Renal cortical epithelial cell (primary cell): ENCODE measurements around the gene CDK5RAP3. TPM values are rescaled to one million over a fixed set of nuclear protein-coding genes. Genes with fewer than 3 reads are reported as not detected.

ENCODE experiments used
- DNase-seq: peaks from one replicate; pipeline ENCODE4 v3.0.0-alpha.2; 2011; ENCODE audit warnings: low read depth
- total RNA-seq: library from RNA; depleted of rRNA; stranded (reverse); fragments of >200 nt; gene quantifications from 2 replicates; pipeline ENCODE4 v1.2.3, GENCODE V29; 2014

Gene CDK5RAP3
- total RNA-seq, 1 donor from 2014 or later = 66.2 TPM

DNA sequence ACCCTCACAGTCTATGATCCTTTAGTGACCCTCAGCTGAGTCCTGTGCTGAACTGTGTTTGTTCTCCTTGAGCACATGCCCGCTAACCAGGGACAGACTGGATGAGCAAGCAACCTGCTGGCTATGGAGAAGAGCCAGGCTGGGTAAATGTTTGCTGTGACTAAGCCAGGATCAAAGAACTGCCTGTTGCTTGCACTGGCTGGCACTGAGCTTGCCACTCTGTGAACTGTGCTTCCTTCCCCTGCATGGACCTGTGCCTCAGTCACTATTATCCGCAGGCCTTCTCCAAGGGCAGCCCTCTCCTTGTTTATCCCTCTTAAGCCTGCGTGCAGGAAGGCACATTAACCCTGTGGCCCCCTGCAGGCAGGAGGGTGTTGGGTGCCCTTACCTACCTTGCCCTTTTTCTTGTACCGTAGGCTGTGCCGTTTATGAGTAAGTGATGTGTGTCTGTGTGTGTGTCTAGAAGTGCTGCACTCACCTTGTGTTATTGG, 22.2 kb upstream of the CDK5RAP3 start:
- DNase-seq = peak; percentile 79

DNA sequence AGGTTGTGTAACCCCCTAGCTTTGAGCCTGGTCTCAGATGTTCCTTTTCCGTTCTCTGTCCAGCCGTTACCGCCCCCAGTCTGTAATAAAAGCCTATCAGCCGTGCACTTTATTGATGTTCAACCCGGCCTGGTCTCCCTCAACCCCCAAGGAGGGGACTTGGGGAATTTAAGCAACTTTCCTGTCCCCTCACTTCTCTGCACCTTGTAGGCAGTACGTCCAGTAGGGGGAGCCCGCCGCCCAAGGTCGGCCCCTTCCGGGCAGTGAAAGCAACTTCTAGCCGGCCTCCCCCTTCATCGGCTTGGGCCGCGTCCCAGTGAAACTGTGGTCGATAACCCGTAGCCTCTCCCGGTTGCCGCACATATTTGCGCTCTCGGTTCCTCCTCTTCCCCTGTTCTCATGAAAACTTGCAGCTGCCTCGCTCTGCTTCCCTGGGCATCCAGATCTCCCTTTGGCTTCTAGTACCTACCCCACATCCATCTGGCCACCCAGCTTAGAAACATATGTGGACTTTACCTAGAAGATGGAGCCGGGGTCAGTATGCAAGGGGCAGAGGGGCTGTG, 21.6 kb upstream of the CDK5RAP3 start:
- DNase-seq = peak; percentile 76

- no peak for DNase-seq
Measured at GRCh38 chr17:47949946-47950345, 21.0 kb upstream of the CDK5RAP3 start.

- no peak for DNase-seq
Measured at GRCh38 chr17:47950448-47950847, 20.5 kb upstream of the CDK5RAP3 start.

- DNase-seq = no peak
Measured at GRCh38 chr17:47952171-47953021, 18.5 kb upstream of the CDK5RAP3 start.

GRCh38 chr17:47953909-47954308, 17.0 kb upstream of the CDK5RAP3 start:
- no peak for DNase-seq

DNA sequence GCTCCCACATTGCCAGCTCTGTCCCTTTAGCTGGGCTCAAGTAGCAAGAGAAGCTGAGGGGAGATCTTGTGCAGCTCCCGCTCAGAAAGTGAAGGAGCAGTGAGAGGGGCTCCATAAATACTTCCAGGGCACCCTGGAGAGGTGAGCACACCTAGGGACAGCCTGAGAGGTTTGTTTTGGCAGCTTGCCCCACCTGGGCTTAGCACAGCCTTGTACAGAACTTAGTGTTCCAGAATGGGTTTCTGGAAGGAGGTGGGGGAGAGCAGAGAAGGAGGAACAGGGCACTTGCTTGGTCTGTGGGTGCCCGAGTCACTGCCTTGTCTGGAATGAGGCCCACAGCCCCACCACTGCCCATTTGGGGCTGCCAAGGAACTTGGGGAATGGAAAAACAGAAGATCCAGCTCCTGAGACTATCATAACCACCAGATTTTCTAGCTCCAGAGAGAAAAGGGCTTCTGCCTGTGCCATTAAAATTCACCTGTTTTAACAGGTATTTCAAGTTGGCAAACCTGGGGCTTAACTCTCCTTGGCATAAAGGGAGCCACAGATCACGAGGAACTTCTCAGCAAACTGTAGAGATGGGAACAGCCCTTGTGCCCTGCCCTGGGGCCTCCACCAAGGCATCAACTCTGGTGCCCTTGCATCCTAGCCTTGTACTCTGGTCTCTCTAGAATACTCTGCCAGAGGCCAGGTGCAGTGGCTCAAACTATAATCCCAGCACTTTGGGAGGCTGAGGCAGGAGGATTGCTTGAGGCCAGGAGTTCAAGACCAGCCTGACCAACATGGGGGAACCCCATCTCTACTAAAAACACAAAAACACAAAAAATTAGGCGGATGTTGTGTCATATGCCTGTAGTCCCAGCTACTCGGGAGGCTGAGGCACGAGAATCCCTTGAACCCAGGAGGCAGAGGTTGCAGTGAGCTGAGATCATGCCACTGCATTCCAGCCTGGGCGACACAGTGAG, 15.1 kb upstream of the CDK5RAP3 start:
- peak; percentile 48 for DNase-seq

GRCh38 chr17:47956791-47957590, 13.9 kb upstream of the CDK5RAP3 start:
- DNase-seq = no peak

DNA sequence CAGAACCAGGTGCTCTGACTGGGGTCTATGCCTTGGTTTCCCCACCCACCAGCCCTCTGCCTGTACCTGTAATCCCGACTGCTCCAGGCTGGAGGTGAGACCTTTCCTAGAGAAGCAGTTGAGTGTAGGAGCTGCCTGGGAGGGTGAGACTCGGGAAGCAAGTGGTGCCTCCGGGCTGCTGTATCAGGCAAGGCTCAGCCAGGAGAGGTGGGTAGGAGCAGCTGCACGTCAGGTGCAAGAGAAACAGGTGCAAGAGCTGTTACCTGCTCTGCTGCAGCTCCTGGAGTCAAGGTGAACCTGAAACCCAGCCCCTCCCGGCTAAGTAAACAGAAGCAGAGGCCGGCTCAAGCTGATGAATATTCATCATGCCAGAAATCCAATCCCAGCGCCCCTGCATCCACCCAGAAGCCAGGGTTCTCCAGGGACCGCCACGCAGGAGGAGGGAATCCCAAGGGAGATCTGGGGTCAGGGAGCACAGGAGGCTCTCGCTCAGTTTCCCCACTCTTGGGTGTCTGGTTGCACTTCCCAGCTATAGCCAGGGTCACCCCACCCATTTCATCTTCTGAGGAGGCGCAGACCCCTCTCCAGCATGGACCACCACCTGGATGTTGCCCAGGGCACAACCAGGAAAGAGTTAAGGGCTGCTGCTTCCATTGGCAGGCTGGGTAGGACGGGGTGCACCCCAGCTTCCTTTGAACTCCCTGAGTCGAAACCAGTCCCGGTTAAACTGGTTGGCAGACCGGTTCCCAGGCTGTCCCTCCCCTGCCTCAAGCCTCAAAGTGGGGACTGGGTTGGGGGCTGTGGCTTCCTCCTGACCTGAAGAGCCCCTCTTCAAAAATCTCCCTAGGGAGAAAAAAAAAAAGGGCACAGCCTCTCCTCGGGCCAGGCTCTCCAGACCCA, 13.1 kb upstream of the CDK5RAP3 start, which contains the start of gene PRR15L:
PRR15L (minus strand) TSS at position 293 of the 900 bp plus-strand sequence. CDS start 4,649 bp downstream, outside the sequence.
- no peak for DNase-seq

DNA sequence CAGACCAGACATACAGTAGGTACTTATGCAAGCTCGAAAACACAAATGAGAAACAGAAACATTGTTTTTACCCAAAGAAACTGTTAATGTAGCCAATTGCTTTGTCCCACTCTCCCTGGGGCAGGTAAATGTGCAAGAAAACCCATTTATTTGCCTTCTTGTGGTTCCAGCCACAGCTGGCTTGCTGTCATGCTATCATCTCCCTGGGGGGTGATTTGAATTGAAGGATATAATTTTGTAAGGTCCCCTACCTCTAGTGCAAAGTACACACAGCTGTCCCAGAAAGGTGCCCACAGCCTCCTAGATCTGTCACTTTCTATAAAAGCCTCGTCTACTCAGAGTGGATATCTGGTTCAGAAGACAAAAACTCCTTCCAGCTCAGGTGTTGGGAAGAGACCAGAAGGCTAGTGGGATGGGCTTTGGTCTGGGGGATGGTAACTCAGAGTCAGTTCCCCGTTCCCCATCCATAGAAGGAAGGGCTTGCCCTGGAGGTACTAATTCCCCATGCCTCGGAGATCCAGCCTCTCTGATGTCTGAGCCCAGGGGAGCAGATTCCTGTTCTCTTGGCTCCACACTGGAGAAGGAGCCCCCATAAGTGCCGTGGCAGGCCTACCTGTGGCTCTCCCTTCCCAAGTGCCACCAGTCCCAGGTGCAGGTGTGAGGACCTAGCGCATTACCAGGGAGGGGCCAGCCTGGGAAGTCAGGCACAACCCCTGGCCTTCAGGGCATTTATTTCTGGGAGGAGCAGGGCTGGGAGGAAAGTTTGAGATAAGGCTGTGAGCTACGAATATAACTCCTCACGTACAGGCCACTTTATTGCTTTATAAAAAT, 10.9 kb upstream of the CDK5RAP3 start:
- no peak for DNase-seq

DNA sequence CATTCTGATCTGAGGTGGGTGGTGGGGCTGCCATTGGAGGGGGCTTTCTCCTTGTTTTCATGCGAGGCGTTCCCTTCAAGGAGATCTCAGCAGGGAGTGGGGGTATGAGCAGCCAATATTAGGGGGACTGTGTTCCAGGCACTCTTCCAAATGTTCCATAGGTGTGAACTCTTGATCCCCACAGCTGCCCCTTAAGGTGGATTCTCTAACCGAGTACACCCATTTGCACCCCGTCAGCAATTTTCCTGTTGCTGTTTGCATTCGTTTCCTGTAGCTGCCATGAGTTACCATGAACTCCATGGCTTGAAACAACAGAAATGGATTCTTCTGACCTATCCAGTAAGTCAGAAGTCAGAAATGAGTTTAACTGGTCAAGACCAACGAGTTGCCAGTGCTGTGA, 9.5 kb upstream of the CDK5RAP3 start:
- DNase-seq = no peak

DNA sequence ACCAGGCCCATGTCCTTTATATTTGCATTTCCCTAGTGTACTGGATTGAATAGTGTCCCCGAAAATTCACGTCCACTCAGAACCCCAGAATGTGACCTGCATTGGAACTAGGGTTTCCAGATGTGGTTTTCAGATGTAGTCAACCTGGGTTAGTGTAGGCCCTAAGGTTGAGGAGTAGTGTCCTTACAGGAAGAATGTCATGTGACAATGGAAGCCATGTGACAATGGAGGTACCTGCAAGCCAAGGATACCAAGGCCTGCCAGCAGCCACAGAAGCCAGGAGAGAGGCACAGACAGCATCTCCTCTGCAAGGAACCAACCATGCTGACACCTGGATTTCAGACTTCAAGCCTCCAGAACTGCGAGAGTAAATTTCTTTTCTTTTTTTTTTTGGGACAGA, 8.0 kb upstream of the CDK5RAP3 start:
- DNase-seq = no peak

DNA sequence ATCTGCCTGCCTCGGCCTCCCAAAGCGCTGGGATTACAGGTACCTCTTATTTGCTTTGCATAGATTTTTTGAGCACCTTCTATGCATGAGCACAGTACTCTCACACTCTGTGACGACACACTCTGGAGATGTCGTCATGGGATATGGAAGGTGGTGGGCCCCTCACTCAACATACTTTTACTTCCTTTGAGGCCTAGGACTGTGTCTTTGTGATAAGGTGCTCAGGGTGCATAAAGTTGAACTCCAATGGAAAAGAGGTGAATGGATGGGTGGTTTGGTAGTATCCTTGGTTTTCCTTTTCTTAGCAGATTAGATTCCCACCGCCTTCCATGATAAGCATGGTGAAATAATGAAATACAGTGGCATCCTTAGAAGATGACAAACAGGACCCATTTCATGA, 6.1 kb upstream of the CDK5RAP3 start:
- no peak for DNase-seq

DNA sequence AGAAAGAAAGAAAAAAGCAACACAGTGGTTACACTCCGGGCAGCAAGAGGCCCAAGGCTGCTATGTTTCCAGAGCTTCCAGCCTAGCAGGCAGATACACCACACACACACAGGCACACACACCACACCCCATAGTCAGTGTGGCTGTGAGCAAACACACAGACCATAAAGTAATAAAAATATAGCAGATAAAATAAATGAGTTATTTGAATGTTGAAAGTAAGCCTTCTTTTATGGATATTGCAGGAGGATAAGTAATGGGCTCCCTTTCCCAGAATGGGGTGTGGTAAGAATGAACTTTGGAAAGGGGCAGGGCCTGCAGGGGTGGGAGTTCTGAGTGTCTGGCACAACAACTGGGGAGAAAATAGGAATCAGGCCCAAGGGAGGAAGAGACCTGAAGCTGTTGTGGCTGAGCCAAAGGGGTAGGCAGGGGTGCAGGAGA, 4.8 kb upstream of the CDK5RAP3 start:
- no peak for DNase-seq

DNA sequence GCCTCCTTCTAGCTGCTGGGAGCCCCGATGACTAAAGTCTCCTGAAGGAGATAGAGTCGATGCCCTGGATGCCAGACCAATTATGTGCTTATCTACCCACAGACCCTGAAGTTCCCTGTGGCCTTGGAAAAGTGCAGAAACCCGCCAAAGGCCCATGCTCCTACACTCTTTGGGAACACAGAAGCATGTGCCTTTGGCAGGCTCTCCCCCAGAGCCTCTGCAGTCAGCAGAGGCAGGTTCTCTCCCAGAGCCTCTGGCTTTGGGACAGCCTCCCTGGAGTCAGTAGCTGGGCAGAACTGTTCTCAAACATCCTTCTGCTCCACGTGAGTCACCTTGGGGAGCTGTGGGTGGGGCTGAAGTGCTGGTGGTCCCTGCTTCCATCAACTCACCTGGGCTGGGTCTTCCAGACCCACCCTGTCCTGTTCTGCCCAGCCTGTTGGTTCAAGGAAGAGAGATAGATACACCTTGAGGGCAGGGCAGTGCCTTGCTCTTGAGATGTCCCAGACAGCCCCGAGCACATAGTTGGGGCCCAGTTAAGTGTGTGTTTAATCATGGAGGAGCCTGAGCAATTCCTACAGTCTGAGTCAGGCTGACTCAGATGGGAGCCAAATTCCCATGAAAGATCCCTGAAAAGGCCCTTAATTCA, 3.2 kb upstream of the CDK5RAP3 start:
- peak; percentile 79 for DNase-seq

- DNase-seq = no peak
Measured at GRCh38 chr17:47968836-47969235, 2.1 kb upstream of the CDK5RAP3 start.

DNA sequence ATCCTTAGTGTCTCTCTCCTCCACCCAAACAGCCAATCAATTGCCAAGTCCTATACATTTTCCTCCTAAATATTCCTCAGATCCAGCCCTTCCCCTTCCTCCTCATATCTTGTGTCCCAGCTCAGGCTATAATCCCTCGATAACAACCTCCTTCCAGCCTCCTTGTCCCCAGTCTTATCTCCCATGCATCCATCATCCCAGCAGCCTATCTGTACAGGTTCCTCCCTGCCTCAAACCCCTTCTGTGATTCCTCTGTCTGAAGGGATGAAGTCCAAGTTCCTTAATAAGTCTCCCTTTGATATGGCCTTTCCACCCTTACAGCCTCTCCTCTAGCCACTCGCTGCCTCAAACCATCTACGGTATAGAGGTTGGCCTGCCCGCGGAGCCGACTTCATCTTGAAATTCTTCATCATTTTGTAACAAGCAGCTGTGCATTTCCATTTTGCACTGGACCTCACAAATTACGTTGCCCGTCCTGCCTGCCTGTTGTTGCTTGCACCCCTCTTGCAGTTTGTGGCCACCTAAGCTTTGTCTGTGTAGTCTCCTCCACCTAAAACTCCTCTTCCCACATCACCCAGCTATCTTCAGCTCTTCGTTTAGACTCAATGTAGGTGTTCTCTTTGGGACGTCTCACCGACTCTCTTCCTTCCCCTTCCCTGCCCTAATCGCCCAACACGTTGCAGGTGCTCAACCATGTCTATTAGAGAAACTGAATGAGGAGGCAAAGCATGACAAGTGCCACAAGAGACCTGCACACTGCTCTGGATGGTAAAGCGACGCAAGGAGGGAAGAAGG, 786 bp upstream of the CDK5RAP3 start:
- DNase-seq = no peak

DNA sequence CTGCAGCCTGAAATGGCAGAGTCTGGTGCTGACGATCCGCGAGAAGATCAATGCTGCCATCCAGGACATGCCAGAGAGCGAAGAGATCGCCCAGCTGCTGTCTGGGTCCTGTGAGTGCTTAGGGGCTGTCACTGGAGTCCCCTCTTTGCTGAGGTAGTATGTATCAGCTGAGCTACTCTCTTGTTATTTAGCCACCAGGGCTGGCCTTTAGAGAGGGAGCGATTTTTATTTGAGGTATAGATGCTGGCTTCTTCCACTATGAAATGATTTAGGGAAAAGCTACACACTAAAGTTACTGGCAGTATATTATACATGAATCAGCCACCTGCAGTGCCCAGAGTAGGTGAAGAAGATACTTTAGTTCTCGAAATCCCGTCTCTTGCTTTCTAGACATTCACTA, 2.6 kb downstream of the CDK5RAP3 start:
- DNase-seq = no peak
